Fibroblast of lung (primary cell): ENCODE measurements around the gene UFSP1. TPM values are rescaled to one million over a fixed set of nuclear protein-coding genes. Genes with fewer than 3 reads are reported as not detected.
"Not testable (repeated sequence)": the region's sequence is repeated elsewhere in the genome, so short reads cannot be mapped to it uniquely, and the experiment has no call there.

Experiments
- DNase-seq, 2 donors: peaks; one replicate each; pipeline versions ENCODE4 v3.0.0 to v3.0.0-alpha.2; 2010; ENCODE audit warnings: low read depth in 2 of 2
- H2AFZ ChIP-seq: 2 replicates; pipeline ENCODE4 v1.5.1; 2012; ENCODE audit warnings: low read length, control low read depth, inconsistent platforms
- H3K27ac ChIP-seq: 2 replicates; pipeline ENCODE4 v1.5.1; 2011; ENCODE audit warnings: low read length, control low read depth; ENCODE audit not compliant: insufficient read depth
- H3K27me3 ChIP-seq: 2 replicates; pipeline ENCODE4 v1.5.1; 2011; ENCODE audit warnings: mild to moderate bottlenecking, low read length; ENCODE audit not compliant: control insufficient read depth, insufficient read depth
- H3K36me3 ChIP-seq: 2 replicates; pipeline ENCODE4 v1.5.1; 2011; ENCODE audit warnings: low read length; ENCODE audit not compliant: control insufficient read depth, insufficient read depth
- H3K4me1 ChIP-seq: 2 replicates; pipeline ENCODE4 v1.5.1; 2011; ENCODE audit warnings: low read length; ENCODE audit not compliant: control insufficient read depth, insufficient read depth; ENCODE audit errors: extremely low read depth
- H3K4me2 ChIP-seq: 2 replicates; pipeline ENCODE4 v1.5.1; 2011; ENCODE audit warnings: low read length, control low read depth; ENCODE audit not compliant: insufficient read depth; ENCODE audit errors: extremely low read depth
- H3K4me3 ChIP-seq, 4 experiments: fragments of 200-600 bp in 1 of 4; sonication (generic) in 1 of 4; replicated peaks in 1 of 4; 2 replicates each; pipeline ENCODE4 v1.5.1; 2011 to 2016; ENCODE audit warnings: low read length in 4 of 4, low read depth in 3 of 4, mild to moderate bottlenecking in 3 of 4, control low read depth in 2 of 4, inconsistent platforms in 1 of 4, mixed read lengths in 1 of 4; ENCODE audit not compliant: insufficient read depth in 1 of 4; ENCODE audit errors: control extremely low read depth in 1 of 4
- H3K79me2 ChIP-seq: 2 replicates; pipeline ENCODE4 v1.5.1; 2012; ENCODE audit warnings: mild to moderate bottlenecking, low read length, inconsistent platforms; ENCODE audit not compliant: control insufficient read depth, insufficient read depth
- H3K9ac ChIP-seq: 2 replicates; pipeline ENCODE4 v1.5.1; 2011; ENCODE audit warnings: mild to moderate bottlenecking, low read length, control low read depth; ENCODE audit not compliant: insufficient read depth
- H3K9me3 ChIP-seq: 2 replicates; pipeline ENCODE4 v1.5.1; 2012; ENCODE audit warnings: low read depth, low read length; ENCODE audit not compliant: control insufficient read depth, insufficient read depth
- H4K20me1 ChIP-seq: 2 replicates; pipeline ENCODE4 v1.5.1; 2011; ENCODE audit warnings: low read length; ENCODE audit not compliant: control insufficient read depth, insufficient read depth; ENCODE audit errors: extremely low read depth
- EZH2 ChIP-seq: IDR thresholded peaks from 2 replicates; pipeline ENCODE4 v1.5.1; 2012; ENCODE audit warnings: low read length, control low read depth, mild to moderate bottlenecking; ENCODE audit errors: missing control alignments
- polyA plus RNA-seq, 2 donors: library from polyadenylated mRNA; depleted of rRNA in 1 of 2; stranded (reverse) in 1 of 2; unstranded in 1 of 2; fragments of >200 nt; gene quantifications; 2 replicates each; pipeline ENCODE4 v1.2.1, GENCODE V29; 2011 to 2012; ENCODE audit warnings: missing spikeins in 1 of 2
- total RNA-seq: library from RNA; depleted of rRNA; stranded (reverse); fragments of >200 nt; gene quantifications from 2 replicates; pipeline ENCODE4 v1.2.1, GENCODE V29; 2014
- TF ChIP-seq, protein P1 (sequence below), 2 donors: IDR thresholded peaks in 1 of 2; conservative IDR thresholded peaks in 1 of 2; 1 replicate in 1 of 2; 2 replicates in 1 of 2; pipeline ENCODE4 v1.5.1; 2011 to 2012; ENCODE audit warnings: low read length in 2 of 2, control low read depth in 1 of 2, inconsistent platforms in 1 of 2, low read depth in 1 of 2, mild to moderate bottlenecking in 1 of 2

The UFSP1 gene
- total and polyA plus RNA-seq, 2 donors (not counting 1 experiment from before 2014, with no cell fraction given): 1.1 to 4.0 TPM

DNA sequence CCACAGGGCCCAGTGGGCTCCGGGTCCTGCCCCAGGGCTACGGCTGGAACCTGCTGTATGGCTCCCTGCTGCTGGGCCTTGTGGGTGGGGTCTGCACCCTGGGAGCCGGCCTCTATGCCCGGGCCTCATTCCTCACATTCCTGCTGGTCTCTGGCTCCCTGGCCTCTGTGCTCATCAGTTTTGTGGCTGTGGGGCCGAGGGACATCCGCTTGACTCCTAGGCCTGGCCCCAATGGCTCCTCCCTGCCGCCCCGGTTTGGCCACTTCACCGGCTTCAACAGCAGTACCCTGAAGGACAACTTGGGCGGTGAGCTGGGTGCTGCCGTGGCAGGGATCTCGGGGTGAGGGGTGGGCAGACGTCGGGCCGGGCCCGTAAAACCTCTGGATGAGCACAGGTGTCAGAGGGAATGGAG, 32.6 kb downstream of the UFSP1 start:
- H3K9ac ChIP-seq: no peak overlapping the region
- no peak overlapping the region for H3K4me3 ChIP-seq
- peaks cover 3% of the 10 kb centered on the region for H3K4me1 ChIP-seq
- no peaks in the 10 kb centered on the region for H3K9me3 ChIP-seq
- H2AFZ ChIP-seq: no peak overlapping the region
- H3K27ac ChIP-seq: no peak overlapping the region
- no peak for DNase-seq
- H3K36me3 ChIP-seq: peaks cover 12% of the 10 kb centered on the region
- no peak for TF ChIP-seq EZH2
- TF ChIP-seq, protein P1, sequence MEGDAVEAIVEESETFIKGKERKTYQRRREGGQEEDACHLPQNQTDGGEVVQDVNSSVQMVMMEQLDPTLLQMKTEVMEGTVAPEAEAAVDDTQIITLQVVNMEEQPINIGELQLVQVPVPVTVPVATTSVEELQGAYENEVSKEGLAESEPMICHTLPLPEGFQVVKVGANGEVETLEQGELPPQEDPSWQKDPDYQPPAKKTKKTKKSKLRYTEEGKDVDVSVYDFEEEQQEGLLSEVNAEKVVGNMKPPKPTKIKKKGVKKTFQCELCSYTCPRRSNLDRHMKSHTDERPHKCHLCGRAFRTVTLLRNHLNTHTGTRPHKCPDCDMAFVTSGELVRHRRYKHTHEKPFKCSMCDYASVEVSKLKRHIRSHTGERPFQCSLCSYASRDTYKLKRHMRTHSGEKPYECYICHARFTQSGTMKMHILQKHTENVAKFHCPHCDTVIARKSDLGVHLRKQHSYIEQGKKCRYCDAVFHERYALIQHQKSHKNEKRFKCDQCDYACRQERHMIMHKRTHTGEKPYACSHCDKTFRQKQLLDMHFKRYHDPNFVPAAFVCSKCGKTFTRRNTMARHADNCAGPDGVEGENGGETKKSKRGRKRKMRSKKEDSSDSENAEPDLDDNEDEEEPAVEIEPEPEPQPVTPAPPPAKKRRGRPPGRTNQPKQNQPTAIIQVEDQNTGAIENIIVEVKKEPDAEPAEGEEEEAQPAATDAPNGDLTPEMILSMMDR (conservative IDR thresholded peaks at IDR 0.05 in 1 of 2, IDR thresholded peaks at IDR 0.05 in 1 of 2; ENCODE audit: low read depth in 1 of 2, low read length in 2 of 2): no peak
- H3K4me2 ChIP-seq: no peak overlapping the region
- no peaks in the 10 kb centered on the region for H4K20me1 ChIP-seq
- H3K79me2 ChIP-seq: peaks cover 2% of the 10 kb centered on the region
- no peaks in the 10 kb centered on the region for H3K27me3 ChIP-seq

DNA sequence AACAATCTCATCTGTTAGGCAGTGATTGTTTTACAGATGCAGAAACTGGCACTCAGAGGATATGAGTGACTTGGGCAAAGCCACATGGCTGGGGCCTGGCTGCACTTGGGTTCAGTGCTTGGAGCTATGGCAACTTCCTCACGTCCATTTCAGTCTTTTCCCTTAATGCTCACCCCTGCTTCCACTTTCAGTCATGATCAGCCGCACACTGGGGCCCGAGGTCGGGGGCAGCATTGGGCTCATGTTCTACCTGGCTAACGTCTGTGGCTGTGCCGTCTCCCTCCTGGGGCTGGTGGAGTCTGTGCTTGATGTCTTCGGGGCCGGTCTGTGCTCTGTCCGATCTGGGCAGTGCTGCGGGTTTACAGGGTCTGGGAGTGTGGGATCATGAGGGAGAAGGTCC, 34.0 kb downstream of the UFSP1 start:
- Histone ChIP-seq H3K79me2 (peaks cover 2% of the 10 kb centered on the region), H3K9me3 (no peaks in the 10 kb centered on the region), H3K27ac (no peak overlapping the region), H3K9ac (no peak overlapping the region), H2AFZ (no peak overlapping the region), H3K4me2 (no peak overlapping the region), H3K4me3 (no peak overlapping the region), H3K27me3 (no peaks in the 10 kb centered on the region), H4K20me1 (no peaks in the 10 kb centered on the region), H3K36me3 (peaks cover 5% of the 10 kb centered on the region), H3K4me1 (peaks cover 4% of the 10 kb centered on the region)
- TF ChIP-seq, protein P1 (conservative IDR thresholded peaks at IDR 0.05 in 1 of 2, IDR thresholded peaks at IDR 0.05 in 1 of 2; ENCODE audit: low read depth in 1 of 2, low read length in 2 of 2): no peak
- TF ChIP-seq EZH2: no peak
- DNase-seq: no peak

DNA sequence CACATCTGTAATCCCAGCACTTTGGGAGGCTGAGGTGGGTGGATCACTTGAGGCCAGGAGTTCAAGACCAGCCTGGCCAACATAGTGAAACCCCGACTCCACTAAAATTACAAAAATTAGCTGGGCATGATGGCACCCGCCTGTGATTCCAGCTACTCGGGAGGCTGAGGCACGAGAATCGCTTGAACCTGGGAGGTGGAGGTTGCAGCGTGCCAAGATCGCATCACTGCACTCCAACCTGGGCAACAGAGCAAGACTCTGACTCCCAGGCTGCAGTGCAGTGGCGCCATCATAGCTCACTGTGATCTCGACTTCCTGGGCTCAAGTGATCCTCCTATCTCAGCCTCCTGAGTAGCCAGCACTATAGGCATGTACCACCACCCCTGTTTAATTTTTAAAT, 34.6 kb downstream of the UFSP1 start:
- not testable (repeated sequence) for DNase-seq, H3K79me2 ChIP-seq

More for the DNA sequence above, 34.6 kb downstream of the UFSP1 start:
- not testable (repeated sequence) for H3K4me1 ChIP-seq, H3K27me3 ChIP-seq, H3K27ac ChIP-seq, H3K9me3 ChIP-seq, H4K20me1 ChIP-seq, H3K4me3 ChIP-seq, H3K36me3 ChIP-seq, H3K9ac ChIP-seq, H3K4me2 ChIP-seq, H2AFZ ChIP-seq
